ENCODE results near the gene ANAPC15.

The ANAPC15 gene

GRCh38 chr11:72124046-72124445 lies 11.6 kb upstream of the ANAPC15 start:
- DNase-seq, result no peak

DNA sequence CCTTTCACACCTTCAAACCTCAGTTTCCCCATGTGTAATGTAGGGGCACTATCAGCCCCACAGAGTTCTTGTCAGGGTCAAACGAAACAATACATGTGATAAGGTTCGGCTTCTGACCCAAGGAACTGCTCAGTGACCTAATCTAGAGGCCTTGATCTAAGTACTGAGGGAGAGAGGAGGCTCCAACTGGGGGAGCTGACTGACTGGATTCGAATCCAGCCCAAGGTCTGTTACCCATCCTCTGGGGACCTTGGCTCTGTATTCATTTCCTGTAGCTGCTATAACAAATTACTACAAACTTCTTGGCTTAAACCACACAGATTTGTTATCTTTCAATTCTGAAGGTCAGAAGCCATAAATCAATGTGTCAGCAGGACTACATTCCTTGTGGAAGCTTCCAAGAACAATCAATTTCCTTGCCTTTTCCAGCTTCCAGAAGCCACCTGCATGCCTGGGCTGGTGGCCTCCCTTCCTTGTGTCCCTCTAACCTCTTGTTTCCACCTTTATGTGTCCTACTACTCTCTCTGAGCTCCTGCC lies 10.7 kb upstream of the ANAPC15 start:
- no peak for DNase-seq

- no peak for DNase-seq
Measured at GRCh38 chr11:72122607-72123006, 10.1 kb upstream of the ANAPC15 start.

DNA sequence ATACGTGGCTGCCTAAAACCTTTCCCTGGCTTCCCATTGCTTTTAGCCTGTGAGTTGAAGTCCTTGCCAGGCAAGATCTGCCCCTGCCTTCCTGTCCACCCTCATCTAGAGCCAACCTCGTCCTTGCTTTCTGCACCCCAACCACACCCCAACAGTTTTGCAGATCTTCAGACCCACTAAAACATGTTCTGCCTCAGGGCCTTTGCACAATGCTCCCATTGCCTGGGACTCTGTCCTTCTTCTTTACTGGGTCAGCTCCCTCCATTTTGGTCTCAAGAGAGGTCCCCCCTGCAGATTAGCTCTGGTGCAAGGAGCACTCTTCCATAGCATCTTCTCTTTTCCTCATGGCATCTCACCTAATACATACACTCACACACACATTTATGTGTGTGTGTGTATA lies 8.4 kb upstream of the ANAPC15 start:
- DNase-seq, result no peak

DNA sequence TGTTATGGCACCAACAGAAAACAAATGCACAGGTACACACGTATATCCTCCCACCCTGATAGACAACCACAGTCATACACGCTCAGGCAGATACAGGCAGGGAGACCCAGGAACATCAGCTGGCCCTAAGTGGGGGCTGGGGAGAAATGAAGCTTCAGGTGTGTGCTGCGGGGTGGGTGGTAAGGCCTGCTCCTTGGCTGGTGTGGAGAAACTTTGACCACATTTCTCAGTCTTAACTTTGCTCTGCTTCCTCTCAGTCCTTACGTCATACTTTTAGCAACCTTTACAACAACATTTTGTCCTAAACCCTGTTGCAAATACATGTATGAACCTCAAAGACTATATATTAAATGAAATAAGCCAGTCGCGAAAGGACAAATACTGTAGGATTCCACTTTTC lies 6.7 kb upstream of the ANAPC15 start:
- DNase-seq, result no peak

DNA sequence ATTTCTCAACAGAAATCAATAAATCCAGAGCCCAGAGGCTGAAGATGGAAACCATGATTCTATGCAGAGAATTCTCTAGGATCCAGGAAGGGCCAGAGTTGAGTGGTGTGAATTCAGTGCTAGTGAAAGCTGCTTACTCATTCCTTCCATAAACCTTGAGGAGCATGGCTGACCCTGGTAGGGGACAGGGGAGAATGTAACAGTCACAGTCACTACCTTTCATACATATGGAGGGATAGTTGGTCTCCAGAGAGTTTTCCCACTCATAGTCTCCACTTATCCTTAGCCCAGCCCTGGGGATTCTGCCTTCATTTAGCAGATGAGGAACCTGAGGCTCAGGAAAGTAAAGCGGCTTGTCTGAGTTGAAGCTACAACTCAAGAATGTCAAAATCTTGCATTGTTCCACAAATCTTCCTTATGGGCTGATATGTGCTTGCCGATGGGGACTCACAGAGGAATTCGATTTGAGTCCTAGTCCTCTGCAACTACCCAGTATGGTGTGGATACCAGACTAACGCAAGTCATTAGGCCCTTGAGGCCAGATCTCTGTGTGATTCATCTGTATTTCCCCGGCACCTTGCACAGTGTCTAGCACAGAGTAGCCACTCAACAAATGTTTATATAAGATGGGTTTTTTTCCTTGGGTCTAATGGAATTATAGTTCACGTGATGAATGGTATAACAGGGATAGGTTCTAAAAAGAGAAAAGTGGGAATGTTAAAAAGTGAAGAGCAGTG lies 3.7 kb upstream of the ANAPC15 start:
- DNase-seq, result no peak

DNA sequence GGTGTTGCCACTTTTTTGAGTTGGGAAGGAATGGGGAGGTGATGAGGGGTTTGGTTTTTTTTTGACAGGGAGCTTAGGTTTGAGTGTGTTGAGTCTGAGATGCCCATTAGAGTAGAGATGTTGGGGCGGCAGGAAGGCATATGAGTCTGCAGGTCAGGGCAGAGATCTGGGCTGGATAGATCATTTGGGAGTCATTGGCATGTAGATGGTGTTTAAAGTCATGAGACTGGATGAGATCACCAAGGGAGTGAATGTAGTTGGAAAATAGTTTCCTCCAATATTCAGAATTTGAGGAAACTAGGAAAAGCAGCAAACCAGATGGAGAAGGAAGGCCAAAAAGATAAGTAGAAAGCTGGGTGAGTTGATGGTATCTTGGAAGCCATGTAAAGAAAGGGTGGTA lies 2.1 kb upstream of the ANAPC15 start:
- DNase-seq, result no peak

DNA sequence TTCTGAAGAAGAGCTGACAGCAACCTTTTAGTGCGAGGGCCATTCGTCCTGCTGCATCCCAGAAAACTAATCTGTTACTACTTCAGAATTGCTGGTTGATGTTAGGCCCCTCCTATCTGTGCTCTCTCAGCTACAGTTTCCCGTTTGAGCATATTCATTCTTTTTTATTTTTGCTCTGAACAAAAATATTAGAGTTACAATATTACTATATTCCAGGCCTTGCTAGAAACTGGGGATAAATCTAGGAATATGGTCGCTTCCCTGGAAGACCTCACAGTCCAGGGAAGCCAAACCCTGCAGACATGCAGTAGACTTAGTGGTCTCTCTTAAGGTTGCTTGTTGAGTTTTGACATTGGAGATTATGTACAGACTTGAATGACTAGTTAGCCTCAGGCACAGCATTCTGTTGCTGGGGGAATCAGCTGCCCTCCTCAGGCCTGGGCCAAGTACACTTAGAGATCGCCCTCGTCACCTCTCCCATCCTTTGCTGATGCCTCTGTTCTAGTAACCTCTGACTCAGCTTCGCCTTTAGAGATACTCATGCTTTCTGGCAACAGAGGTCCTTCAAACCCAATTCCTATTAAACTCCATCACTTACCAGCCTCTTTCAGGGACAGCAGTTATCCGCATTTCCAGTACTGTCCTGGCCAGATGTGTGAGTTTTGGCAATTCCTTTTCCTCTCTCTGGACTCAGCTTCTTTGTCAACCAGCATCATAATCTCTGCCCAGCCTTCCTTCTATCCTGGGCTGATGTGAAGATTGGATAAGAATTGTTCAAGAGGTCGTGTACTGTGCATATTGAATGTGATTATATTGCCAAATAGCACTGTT lies 698 bp upstream of the ANAPC15 start:
- DNase-seq, result no peak

DNA sequence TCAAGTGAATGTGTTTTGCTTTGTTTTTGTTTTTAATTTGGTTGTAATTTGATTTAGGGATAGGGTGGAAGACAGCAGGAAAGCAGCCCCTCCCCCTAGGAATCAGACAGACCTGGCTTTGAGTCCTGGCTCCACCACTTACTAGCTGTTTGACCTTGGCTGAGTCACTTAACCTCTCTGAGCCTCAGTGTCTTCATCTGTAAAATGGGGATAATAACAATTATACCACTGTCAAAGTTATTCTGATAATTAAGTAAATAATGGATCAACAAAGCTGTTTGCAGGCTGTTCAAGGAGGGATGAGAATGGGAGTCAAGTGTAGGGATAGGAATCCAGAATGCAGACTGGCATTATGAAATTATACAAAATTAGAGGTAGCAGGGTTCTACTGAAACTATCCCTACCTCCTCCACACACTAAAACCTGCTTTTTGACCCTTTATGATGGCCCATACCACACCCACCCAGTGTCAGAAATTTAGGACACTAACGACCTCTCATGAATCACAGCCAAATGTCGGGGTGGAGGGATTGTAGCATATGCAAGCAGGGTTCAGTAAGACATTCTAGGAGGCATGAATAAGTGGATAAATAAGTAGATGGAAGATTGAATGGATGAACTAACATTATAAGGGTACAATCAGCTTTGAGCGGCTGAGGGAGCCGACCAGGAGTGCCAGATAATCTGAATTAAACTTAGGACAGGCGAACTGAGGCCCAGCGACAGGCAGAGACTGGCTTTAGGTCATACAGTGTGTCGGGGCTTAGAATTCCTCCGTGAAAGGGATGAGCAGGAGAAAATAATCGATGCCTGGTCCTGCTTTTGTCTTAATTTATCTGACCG lies 974 bp downstream of the ANAPC15 start:
- no peak for DNase-seq

DNA sequence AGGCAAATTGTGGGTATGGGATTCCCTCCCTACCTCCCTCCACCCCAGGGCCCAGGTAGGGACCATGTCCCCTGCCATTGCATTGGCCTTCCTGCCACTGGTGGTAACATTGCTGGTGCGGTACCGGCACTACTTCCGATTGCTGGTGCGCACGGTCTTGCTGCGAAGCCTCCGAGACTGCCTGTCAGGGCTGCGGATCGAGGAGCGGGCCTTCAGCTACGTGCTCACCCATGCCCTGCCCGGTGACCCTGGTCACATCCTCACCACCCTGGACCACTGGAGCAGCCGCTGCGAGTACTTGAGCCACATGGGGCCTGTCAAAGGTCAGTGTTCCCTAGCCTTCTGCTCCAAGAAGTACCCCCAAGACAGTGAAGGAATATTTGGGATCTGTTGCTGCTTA lies 6.6 kb downstream of the ANAPC15 start, which contains the start of gene TOMT:
TSS of gene TOMT (plus strand) at position 37 of the 400 bp plus-strand sequence. CDS start at position 65, 28 bp downstream.
- no peak for DNase-seq

DNA sequence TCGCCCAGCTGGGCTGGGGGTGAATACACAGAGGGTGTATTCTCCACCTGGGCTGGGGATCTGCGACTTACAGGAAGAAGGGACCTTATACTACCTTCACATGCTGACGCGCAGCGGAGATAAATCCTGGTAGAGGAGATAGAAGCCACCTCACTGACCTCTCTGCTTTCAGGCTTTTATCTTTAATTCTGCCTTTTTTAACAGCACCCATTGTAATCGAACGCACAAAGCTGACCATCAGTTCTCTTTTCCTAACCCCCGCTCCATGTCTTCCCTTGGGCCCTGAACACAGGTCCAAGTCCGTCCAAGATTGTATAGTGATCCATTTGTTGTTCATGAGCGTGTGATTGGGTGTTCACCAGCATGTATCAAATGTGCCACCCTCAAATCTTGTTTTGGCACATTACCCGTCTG lies 8.7 kb downstream of the ANAPC15 start:
- DNase-seq, result no peak

DNA sequence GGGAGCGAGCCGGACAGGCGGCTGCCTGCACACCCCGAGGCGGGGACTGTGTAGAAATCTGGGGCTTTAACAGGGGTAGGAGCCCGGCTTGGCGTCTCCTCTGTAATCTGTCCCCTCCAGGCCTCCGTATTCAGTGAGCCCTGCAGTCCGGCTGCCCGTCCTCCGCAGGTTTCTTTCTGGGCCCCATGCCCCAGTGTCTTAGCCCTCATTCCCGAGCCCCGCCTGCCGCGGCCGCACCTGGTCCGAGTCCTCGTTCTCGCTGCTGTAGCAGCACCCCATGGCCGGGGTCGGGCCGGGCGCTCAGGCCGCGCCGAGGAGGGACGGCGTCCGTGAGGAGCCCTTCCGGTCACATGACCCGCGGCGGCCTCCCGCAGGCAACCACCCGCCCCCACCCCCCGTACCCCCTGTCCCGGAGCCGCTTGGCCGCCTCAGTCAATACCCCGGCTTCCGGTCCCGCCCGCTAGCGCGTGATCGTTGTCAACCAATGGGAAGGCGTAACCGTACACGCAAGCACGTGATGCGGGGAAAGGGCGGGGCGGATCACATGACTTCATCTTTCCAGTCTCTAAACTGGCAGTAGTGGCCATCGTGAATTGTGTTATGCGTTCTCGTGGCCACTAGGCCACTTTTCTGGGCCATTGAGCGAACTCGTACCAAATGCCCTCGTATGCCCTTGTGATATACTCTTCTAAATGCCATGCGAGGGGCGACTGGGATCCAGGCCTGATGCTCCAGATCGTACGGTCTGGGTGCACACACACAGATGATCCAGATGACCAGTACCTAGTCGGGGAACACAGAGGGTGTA lies 9.3 kb downstream of the ANAPC15 start, which contains the start of gene LAMTOR1:
TSS of gene LAMTOR1 (minus strand) at position 352 of the 808 bp plus-strand sequence. CDS start at position 279, 73 bp downstream.
- peak; percentile 99 for DNase-seq

DNA sequence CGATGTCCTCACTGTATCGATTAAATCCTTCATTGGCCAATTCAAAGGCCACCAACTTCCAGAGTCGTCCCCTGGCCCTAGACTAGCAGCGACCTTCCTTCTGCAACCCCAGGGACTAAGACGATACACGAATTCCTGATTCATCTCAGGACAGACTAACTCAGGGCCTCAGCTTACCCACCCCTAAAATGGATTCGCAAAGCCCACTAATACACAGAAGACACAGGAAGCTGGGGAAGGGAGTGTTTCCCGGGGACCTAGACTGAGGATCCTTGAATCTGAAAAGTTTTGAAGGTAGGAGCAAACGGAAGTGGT lies 9.9 kb downstream of the ANAPC15 start:
- no peak for DNase-seq

DNA sequence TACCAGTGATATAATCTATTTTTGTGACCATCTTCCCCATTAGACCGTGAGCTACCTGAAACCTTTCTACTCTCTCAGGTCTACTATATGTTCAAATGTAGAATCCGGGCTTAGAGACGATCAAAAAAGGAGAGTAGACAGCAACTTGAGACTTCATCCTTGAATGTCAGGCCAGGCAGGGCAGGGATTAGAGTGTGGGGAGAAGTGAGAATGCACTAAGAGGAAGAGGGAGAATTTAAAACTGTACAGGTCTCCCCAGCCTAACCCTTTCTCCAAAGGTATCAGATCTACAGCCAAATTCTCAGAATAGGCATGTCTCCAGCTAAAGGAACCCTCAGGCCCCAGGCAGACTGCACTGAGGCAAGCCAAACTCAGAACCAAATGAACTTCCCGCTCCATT lies 10.3 kb downstream of the ANAPC15 start:
- no peak for DNase-seq

DNA sequence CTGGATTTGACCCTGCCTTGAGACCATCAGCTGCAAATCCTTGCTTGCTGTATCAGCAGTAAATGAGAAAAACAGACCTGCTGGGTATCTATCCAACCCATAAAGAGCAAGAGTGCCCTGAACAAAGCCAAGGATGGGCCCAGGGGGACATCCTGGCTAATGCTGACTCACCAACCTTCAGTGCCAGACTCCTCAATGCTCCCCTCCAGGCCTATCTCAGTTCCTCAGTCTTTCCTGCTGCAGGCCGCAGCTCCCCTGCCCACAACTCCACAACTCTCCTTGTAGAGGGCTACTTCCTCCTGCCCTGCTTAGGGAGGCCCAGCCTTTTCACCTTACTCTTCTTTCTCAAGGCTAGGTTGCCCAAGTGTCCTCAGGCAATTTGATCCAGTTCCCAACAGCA lies 12.0 kb downstream of the ANAPC15 start:
- no peak for DNase-seq

DNA sequence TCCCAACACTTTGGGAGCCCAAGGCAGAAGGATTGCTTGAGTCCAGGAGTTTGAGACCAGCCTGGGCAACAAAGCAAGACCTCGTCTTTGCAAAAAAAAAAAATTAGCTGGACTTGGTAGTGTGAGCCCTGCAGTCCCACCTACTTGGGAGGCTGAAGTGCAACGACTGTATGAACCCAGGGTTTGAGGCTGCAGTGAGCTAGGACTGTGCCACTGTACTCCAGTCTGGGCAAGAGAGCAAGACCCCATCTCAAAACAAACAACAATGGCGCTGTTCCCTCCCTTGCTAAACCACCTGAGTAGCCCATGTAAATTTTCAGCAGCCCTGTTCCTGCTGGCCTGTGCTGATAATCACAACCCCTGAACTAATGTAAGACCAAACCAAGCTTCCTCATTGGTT lies 12.5 kb downstream of the ANAPC15 start:
- DNase-seq, result no peak

- DNase-seq, result no peak
Measured at GRCh38 chr11:72098741-72099140, 13.8 kb downstream of the ANAPC15 start.

DNA sequence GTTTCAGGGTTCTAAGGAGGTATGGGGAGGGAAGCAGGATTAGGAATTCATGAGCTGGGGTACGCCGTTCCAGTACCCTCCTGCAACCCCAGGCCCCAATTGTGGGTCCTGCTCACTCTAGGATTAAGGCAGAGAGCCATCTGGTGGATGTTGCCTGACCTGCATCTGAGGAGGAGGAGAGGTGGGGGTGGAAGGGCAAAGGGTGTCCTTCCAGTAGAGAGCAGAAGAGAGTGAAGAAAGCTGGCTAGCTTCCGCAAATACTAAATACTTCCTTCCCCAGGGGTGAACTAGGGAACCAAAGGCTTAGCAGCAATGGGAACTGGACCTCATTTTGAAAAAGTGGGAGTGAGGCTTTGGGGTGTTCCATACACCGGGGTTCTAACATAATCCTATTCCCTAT lies 21.2 kb downstream of the ANAPC15 start:
- DNase-seq, result peak; percentile 63

DNA sequence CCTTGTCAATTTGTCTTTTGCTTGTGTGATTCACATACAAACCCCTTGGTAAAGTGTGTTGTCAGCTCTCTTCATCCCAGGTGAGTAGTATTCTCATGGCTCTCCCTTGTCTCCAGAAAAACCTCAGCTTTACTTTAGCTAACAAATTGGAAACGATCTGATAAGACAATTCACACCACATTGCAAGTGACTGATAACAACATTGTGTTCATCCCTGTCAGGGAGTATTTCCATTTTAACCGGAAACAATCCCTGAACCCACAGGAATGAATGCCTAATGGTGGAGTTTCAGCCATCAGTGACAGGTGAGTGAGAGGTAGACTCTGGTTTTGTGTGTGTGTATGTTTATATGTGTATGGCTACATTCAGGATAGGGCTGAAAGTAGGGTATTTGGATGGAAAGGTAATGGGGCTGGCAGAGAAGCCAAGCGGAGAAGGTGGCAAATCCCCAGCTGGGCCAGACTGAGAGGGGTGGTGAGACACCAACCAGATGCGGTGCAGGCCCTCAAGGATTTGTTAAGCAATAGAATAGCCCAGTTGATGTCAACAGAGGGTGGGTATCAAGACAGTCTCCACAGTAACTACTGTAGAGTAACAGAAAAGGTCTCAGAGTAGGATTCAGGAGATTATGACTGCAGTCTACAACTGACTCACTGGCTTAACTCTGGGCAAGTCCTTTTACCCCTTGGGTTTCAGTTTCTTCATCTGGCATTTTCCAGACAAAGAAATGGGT lies 24.3 kb downstream of the ANAPC15 start:
- no peak for DNase-seq

DNA sequence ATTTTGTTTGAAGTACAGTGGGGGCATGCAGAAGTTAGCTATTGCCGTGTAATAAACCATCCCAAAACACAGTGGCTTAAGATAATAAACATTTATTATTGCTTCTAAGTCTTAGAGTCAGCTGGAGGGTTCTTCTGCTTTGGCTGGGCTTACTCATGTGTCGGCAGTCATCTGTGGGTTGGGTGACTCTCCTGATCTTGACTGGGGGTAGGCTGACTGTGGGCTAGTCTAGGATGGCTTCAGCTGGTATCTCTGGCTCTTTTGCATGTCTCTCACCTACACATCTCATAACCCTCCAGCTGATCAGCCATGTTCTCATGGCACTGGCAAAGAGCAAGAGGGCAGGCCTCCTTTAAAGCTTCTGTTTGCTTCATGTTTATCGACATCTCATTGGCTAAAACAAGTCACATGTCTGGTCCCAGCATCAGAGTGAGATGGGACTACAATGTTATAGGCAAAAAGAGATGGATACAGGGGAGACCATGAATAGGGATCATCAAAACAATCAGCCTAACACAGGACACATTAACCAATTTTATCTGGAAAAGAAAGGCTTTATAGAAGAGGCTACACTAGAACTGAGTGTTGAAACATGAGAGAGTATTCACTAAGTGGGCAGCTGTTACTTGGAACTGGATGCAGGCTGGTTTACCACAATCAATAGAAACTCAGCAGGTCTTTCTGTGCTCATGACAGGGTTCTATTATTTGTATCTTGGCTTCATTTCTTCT lies 26.7 kb downstream of the ANAPC15 start:
- no peak for DNase-seq
